ENCODE data around the gene MRPL16. TPM values are rescaled to one million over a fixed set of nuclear protein-coding genes. Genes with fewer than 3 reads are reported as not detected.
"Not testable (repeated sequence)": the region's sequence is repeated elsewhere in the genome, so short reads cannot be mapped to it uniquely, and the experiment has no call there.

MRPL16 gene
- total RNA-seq, 1 experiment from 2014 or later, result 53.4 TPM

GRCh38 chr11:59822989-59823566, 12.5 kb upstream of the MRPL16 start:
- H3K9me3 ChIP-seq (ENCODE audit: low read depth, low read length, poor library complexity, severe bottlenecking), result no peaks in the 10 kb centered on the region
- no TSS peak for BruUV-seq (replicated peaks)
- H3K4me1 ChIP-seq (ENCODE audit: insufficient read depth, low read length, poor library complexity, severe bottlenecking), result no peaks in the 10 kb centered on the region
- ChIA-PET POLR2A (ENCODE audit: low non-redundant PET) (no interaction called here), CTCF (interaction anchor here (0.9 to 1.2 kb wide), 2 partner anchors 96 to 307 kb away, joined by 3 to 5 read pairs; no protein-coding TSS in a partner anchor)
- intact Hi-C loops (cut with micrococcal nuclease; ENCODE audit: unreplicated experiment), result loop anchor here (2.0 to 10.0 kb wide), 5 partner anchors 96 to 412 kb away; no protein-coding TSS in a partner anchor
- no peaks in the 10 kb centered on the region for H3K36me3 ChIP-seq (ENCODE audit: insufficient read depth, low read length, poor library complexity, severe bottlenecking)
- peak; percentile 68 for TF ChIP-seq CTCF (conservative IDR thresholded peaks at IDR 0.05; ENCODE audit: low read depth, low read length)
- no peak for TF ChIP-seq EZH2 (IDR thresholded peaks at IDR 0.05; ENCODE audit: borderline replicate concordance, low read depth, low read length, poor library complexity, severe bottlenecking)
- H3K27me3 ChIP-seq (replicated peaks; ENCODE audit: insufficient read depth, low read depth, low read length, poor library complexity), result no peaks in the 10 kb centered on the region
- H3K4me3 ChIP-seq (ENCODE audit: low read depth, low read length, poor library complexity, severe bottlenecking), result no peak overlapping the region
- DNase-seq (ENCODE audit: low spot score), result peak; percentile 73
- no peak overlapping the region for H3K27ac ChIP-seq (ENCODE audit: low read depth, low read length, poor library complexity, severe bottlenecking)

- no TSS peak for BruUV-seq (replicated peaks)
- no peak for TF ChIP-seq CTCF (conservative IDR thresholded peaks at IDR 0.05; ENCODE audit: low read depth, low read length)
- no peak for TF ChIP-seq EZH2 (IDR thresholded peaks at IDR 0.05; ENCODE audit: borderline replicate concordance, low read depth, low read length, poor library complexity, severe bottlenecking)
- H3K9me3 ChIP-seq (ENCODE audit: low read depth, low read length, poor library complexity, severe bottlenecking), result no peaks in the 10 kb centered on the region
- CTCF ChIA-PET, result no interaction called here
- POLR2A ChIA-PET (ENCODE audit: low non-redundant PET), result no interaction called here
- no peak overlapping the region for H3K27ac ChIP-seq (ENCODE audit: low read depth, low read length, poor library complexity, severe bottlenecking)
- H3K4me3 ChIP-seq (ENCODE audit: low read depth, low read length, poor library complexity, severe bottlenecking), result no peak overlapping the region
- H3K4me1 ChIP-seq (ENCODE audit: insufficient read depth, low read length, poor library complexity, severe bottlenecking), result no peaks in the 10 kb centered on the region
- intact Hi-C loops (cut with micrococcal nuclease; ENCODE audit: unreplicated experiment), result no loop called here
- no peaks in the 10 kb centered on the region for H3K27me3 ChIP-seq (replicated peaks; ENCODE audit: insufficient read depth, low read depth, low read length, poor library complexity)
- no peaks in the 10 kb centered on the region for H3K36me3 ChIP-seq (ENCODE audit: insufficient read depth, low read length, poor library complexity, severe bottlenecking)
- DNase-seq (ENCODE audit: low spot score), result no peak
Measured at GRCh38 chr11:59818572-59818971, 8.0 kb upstream of the MRPL16 start.

GRCh38 chr11:59816434-59816833, 5.9 kb upstream of the MRPL16 start:
- POLR2A ChIA-PET (ENCODE audit: low non-redundant PET); H3K27ac ChIP-seq (ENCODE audit: low read depth, low read length, poor library complexity, severe bottlenecking); H3K9me3 ChIP-seq (ENCODE audit: low read depth, low read length, poor library complexity, severe bottlenecking); H3K4me3 ChIP-seq (ENCODE audit: low read depth, low read length, poor library complexity, severe bottlenecking); intact Hi-C loops (cut with micrococcal nuclease; ENCODE audit: unreplicated experiment); BruUV-seq (replicated peaks); H3K36me3 ChIP-seq (ENCODE audit: insufficient read depth, low read length, poor library complexity, severe bottlenecking); CTCF ChIA-PET; H3K27me3 ChIP-seq (replicated peaks; ENCODE audit: insufficient read depth, low read depth, low read length, poor library complexity); DNase-seq (ENCODE audit: low spot score); H3K4me1 ChIP-seq (ENCODE audit: insufficient read depth, low read length, poor library complexity, severe bottlenecking): not testable (repeated sequence)

- Histone ChIP-seq H3K4me3 (ENCODE audit: low read depth, low read length, poor library complexity, severe bottlenecking) (no peak overlapping the region), H3K27ac (ENCODE audit: low read depth, low read length, poor library complexity, severe bottlenecking) (no peak overlapping the region), H3K36me3 (ENCODE audit: insufficient read depth, low read length, poor library complexity, severe bottlenecking) (no peaks in the 10 kb centered on the region), H3K4me1 (ENCODE audit: insufficient read depth, low read length, poor library complexity, severe bottlenecking) (no peaks in the 10 kb centered on the region), H3K9me3 (ENCODE audit: low read depth, low read length, poor library complexity, severe bottlenecking) (no peaks in the 10 kb centered on the region), H3K27me3 (replicated peaks; ENCODE audit: insufficient read depth, low read depth, low read length, poor library complexity) (no peaks in the 10 kb centered on the region)
- BruUV-seq (replicated peaks), result no TSS peak
- TF ChIP-seq EZH2 (IDR thresholded peaks at IDR 0.05; ENCODE audit: borderline replicate concordance, low read depth, low read length, poor library complexity, severe bottlenecking) (no peak), CTCF (conservative IDR thresholded peaks at IDR 0.05; ENCODE audit: low read depth, low read length) (no peak)
- ChIA-PET CTCF (no interaction called here), POLR2A (ENCODE audit: low non-redundant PET) (no interaction called here)
- intact Hi-C loops (cut with micrococcal nuclease; ENCODE audit: unreplicated experiment), result no loop called here
- DNase-seq (ENCODE audit: low spot score), result no peak
Measured at GRCh38 chr11:59815754-59816153, 5.2 kb upstream of the MRPL16 start.

Measured in A673 (cell line).